WERI-Rb-1 (cell line): ENCODE results near the gene IGDCC3.
A peak's percentile ranks its signal among the peaks of the same experiment; 100 is the strongest.

ENCODE experiments used
- DNase-seq: peaks from one replicate; pipeline ENCODE4 v3.0.0-alpha.2; 2020
- H3K27ac ChIP-seq: fragments of 250-450 bp; sonication (Bioruptor Pico); 2 replicates; pipeline ENCODE4 v1.5.1; 2020; ENCODE audit warnings: mild to moderate bottlenecking, moderate library complexity
- H3K27me3 ChIP-seq: fragments of 250-450 bp; sonication (Bioruptor Pico); 2 replicates; pipeline ENCODE4 v1.5.1; 2021; ENCODE audit warnings: mild to moderate bottlenecking, low read depth, moderate library complexity; ENCODE audit not compliant: insufficient read depth, severe bottlenecking
- H3K36me3 ChIP-seq: fragments of 250-450 bp; sonication (Bioruptor Pico); 2 replicates; pipeline ENCODE4 v1.5.1; 2020; ENCODE audit warnings: mild to moderate bottlenecking, moderate library complexity
- H3K4me3 ChIP-seq: 2 replicates; pipeline ENCODE4 v1.5.1; 2011; ENCODE audit warnings: low read depth, mild to moderate bottlenecking, control low read depth, low read length
- H3K9me3 ChIP-seq: fragments of 250-450 bp; sonication (Bioruptor Pico); 2 replicates; pipeline ENCODE4 v1.5.1; 2021; ENCODE audit warnings: mild to moderate bottlenecking, moderate library complexity; ENCODE audit not compliant: severe bottlenecking
- CTCF ChIP-seq: IDR thresholded peaks from 2 replicates; pipeline ENCODE4 v1.5.1; 2011; ENCODE audit warnings: low read depth, mild to moderate bottlenecking, control low read depth, inconsistent platforms, low read length

IGDCC3 gene

DNA sequence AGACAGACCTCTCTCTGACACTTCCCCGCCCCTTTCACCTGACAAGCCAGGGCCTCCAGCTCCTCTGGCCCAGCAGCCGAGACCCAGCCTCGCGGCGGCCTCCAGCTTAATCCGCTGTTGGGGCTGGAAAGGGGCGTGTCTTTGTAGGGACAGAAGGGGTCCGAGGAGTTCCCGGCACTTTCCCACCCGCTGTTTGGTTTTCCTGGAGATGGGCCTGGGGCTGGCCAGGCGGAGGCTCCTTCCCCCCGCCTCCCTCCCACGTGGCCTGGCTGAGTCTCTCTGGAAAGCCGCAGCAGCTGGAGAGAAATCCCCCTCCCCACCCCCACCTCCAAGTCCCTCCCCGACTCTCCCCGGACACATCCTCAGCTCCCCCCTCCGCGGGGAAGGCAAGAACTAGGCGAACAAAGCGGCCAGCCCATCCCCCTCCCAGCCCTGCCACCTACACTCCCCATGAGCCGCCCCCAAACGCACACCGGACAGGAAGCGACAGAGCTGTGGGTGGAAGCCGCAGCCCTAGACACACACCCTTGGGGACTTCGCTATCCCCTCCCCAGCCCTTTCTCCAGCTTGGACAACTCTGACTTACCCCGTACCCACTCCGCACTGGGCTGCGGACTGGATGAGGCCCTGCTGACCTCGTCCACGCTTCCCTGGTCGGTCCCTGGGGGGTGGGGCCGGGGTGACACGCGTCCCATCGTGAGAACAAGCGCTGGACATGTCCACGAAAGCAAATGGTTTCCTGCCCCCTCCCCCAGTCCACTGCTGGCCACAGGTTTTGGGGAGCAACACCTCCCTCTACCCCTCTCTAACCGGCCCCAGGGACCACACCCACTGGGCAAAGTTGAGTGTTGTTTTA is 43.8 kb upstream of the IGDCC3 start:
- H3K36me3 ChIP-seq: no peaks in the 10 kb centered on the region
- no peak for TF ChIP-seq CTCF
- peak overlapping the region; percentile 85 for H3K4me3 ChIP-seq
- no peaks in the 10 kb centered on the region for H3K27me3 ChIP-seq
- DNase-seq: peak; percentile 99
- H3K27ac ChIP-seq: peak overlapping the region; percentile 98
- H3K9me3 ChIP-seq: no peaks in the 10 kb centered on the region

- Histone ChIP-seq H3K27me3 (no peaks in the 10 kb centered on the region), H3K4me3 (peak overlapping the region; percentile 57), H3K27ac (peak overlapping the region; percentile 98), H3K9me3 (no peaks in the 10 kb centered on the region), H3K36me3 (no peaks in the 10 kb centered on the region)
- DNase-seq: no peak
- TF ChIP-seq CTCF: no peak
Observed at GRCh38 chr15:65420975-65421359, 43.2 kb upstream of the IGDCC3 start.

- Histone ChIP-seq H3K27me3 (no peaks in the 10 kb centered on the region), H3K27ac (no peak overlapping the region), H3K9me3 (no peaks in the 10 kb centered on the region), H3K36me3 (no peaks in the 10 kb centered on the region; the same call in 1 of the 2 replicates), H3K4me3 (no peak overlapping the region)
- DNase-seq: no peak
- TF ChIP-seq CTCF: no peak
Observed at GRCh38 chr15:65418596-65418995, 40.8 kb upstream of the IGDCC3 start.

DNA sequence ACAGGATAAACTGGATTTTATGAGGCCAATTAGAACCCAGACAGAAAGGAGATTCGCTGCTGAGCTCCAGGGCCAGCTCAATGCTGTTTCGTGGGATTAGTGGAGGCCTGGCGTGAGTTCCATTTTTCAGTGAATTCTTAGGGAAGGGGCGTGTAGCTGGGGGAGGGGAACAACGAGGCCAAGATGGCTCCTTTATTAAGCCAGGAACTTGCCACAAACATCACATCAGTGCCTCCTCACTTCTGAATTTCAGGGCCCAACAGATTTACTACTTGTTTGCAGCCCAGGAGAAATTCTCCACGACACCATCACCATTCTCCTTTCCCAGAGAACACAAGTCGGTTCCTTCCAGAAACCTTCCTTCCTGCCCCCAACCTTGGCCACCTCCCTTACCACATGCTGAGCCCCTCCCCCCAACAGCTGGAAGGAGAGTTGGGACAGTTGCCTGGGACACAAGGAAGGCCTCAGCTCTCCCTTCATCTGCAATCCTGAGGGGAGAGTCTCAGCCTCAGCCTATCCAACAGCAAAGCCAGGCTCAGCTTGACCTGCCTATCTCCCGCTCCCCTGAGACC is 39.1 kb upstream of the IGDCC3 start:
- TF ChIP-seq CTCF: no peak
- peak; percentile 81 for DNase-seq
- H3K36me3 ChIP-seq: no peaks in the 10 kb centered on the region; the same call in 1 of the 2 replicates
- peak overlapping the region; percentile 91 for H3K27ac ChIP-seq
- H3K4me3 ChIP-seq: peak overlapping the region; percentile 27
- H3K27me3 ChIP-seq: no peaks in the 10 kb centered on the region
- no peaks in the 10 kb centered on the region for H3K9me3 ChIP-seq

GRCh38 chr15:65414841-65415621 is 37.2 kb upstream of the IGDCC3 start:
- Histone ChIP-seq H3K36me3 (no peaks in the 10 kb centered on the region; the same call in 1 of the 2 replicates), H3K9me3 (no peaks in the 10 kb centered on the region), H3K4me3 (peak overlapping the region; percentile 16; the same call in 1 of the 2 replicates), H3K27ac (peak overlapping the region; percentile 86), H3K27me3 (no peaks in the 10 kb centered on the region)
- peak; percentile 86 for DNase-seq
- TF ChIP-seq CTCF: 0 out of 2 replicates have a peak, but pooled peaks have one; percentile 3
